SIG-M5 (cell line): ENCODE measurements around the gene STAC.
"Not testable (repeated sequence)": the region's sequence is repeated elsewhere in the genome, so short reads cannot be mapped to it uniquely, and the experiment has no call there.

Experiments
- DNase-seq: peaks from one replicate; lab custom pipeline; 2025; lab: John Stamatoyannopoulos, UW

STAC gene

DNA sequence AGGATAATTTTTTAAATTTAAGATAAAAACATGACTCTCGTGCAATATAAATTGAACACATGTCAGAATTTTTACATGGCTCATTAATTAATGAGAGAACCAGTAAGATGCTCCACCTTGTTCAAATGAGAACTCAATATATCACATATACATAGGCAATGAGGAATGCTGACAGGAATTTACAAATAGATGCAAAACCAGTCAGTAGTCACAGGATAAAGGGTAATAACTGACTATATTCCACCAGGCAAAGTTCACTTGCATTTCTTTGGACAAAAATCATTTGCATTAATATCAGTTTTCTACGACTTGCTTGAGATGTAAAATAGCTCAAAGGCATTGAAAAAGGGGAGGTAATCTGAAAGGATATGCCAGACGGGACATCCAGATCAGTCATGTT lies 139.4 kb downstream of the STAC start:
- no peak for DNase-seq

DNA sequence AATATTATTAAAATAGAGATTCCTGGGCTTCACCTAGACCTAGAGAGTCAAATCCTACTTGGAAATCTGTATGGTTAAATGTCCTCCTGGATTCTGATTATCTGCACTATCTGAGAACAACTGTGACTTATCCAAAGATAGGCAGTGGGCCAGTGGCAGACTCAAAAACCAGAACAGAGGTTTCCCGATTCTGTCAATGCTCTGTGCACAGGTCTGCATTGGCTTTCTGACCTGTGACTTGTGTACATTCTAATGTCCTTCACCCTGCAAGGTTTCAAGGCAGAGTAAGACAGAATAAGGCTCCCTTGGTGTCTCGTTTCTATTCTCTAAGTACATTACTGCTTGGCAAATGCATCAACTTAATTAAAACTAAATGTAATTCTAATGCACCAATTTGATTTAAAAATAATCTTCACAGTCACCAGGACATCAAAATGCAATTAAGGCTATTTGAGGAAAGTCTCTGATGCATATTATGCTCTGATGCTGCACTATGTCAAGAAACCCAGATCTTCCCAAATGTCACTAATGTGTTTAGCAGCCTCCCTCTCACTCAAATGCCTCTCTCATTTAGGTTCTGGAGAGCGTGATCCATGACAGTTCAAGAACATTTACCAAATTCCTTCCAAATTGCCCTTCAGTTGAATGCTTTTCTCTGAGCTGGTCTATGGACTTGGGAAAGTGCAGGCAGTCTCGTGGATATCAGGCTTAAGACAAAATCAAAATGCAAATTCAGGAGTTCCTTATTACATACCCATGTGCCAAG lies 140.1 kb downstream of the STAC start:
- DNase-seq, result no peak

DNA sequence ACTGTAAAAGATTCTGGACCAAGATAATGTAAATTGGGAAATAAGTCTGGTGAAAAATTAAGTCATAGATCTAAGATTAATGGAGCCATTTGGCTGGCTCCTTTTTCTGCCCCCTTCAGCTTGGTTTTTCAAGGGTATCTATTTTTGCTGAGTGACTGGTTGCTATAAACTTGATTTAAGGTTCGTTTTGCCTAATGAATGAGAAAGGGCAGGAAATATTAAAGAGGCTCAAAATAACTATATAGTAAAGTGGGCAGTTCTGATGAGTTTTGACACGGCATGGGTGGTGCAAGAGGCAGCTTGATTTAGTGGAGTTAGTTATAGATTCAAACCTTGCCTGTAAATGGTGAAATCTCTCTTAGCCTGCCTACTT lies 140.7 kb downstream of the STAC start:
- DNase-seq, result no peak

DNA sequence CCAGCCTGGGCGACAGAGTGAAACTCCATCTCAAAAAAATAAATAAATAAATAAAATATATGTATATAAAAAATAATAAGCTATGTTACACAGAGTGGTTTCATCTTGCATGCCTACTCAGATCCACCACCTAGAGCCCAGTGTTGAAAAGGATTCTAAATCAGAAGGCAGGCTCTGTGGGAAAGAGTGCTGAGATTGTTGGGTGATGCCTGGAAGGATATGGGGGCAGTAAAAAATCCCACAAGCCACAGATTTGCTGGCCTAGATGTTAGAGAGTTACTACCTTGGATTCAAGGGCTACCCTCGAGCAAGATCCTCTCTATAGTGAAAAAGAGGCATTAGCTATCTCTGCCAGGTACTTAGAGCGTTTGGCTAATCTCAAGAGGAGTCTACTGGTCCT lies 144.3 kb downstream of the STAC start:
- DNase-seq, result no peak

DNA sequence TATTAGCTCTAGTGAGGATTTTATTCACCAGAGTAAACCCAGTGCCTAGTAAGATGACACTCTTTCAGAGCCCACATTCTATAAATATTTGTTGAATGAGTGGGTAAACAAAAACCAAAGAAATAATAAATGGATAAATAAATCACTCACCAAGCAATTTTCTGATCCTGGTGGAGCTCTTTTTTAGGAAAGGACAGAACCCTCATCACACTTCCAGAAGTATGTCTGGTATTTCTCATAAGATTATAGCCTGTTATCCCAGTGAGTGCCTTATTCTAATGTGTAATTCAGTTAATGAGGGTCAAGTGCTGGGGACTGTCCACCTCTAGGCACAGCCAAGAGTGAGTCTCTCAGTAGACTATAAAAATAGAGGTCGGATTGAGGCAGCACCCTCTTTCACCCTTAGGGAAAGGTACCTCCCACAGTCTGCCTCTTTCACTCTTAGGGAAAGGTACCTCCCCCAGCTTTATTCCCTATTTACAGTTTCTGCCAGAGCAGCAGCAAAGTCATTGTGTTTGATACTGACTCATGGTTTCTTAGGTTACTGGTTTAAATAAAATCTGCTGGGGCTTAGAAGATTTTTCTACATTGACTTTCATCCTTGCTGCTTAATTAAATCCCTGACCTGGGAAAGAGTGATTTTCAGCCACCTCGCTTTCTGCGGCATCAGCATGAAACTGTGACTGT lies 145.0 kb downstream of the STAC start:
- DNase-seq, result no peak

DNA sequence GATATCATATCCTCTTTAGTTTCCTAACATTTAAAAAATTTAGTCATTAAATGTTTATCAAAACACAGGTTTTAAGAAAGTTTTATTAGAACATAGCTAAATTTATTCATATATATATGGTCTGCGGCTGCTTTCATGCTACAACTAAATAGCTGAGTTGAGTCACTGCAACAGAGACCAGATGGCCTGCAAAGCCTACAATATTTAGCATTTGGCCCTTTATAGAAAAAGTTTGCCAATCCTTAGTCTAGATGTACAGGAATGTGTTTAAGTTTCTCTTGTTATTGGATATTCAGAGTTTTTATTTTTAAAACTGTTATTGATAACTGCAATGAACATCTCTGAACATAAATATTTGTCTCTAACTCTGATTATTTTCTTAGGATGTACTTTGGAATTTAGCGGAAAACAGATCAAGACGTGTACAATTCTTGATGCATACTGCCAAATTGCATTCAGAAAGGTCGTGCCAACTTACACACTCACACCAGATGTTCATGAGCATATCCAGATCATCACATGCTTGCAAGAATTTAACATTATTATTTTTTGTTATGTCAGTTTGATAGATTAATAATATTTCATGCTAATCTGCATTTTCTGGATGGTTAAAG lies 157.9 kb downstream of the STAC start:
- no peak for DNase-seq

DNA sequence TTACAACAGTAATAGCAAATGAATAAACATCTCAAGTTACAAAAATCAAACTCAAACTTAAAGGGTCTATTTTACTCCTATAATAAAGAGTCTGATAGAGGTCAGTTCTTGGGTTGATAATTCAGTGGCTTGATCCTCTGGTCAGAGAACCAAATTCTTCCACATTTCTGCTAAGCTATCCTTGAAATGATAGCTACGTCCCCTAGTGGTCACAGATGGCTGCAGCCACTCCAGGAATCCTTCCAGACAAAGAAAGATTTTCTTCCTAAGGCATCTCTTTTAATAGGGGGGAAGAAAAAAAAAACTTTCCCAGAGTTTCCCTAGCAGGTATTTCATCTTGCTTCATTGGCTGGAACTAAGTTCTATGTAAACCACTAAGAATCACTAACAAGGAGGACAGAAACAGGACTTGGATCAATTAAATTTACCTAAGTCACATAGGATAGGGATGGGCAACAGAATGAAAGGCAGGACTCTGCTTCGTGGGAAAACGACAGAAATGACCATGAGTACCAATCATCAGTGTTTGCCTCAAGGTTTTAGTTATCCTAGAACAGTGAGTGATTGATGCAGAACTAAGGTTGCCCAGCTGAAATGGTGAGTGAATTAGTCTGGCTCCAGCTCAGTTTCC lies 160.7 kb downstream of the STAC start:
- no peak for DNase-seq

DNA sequence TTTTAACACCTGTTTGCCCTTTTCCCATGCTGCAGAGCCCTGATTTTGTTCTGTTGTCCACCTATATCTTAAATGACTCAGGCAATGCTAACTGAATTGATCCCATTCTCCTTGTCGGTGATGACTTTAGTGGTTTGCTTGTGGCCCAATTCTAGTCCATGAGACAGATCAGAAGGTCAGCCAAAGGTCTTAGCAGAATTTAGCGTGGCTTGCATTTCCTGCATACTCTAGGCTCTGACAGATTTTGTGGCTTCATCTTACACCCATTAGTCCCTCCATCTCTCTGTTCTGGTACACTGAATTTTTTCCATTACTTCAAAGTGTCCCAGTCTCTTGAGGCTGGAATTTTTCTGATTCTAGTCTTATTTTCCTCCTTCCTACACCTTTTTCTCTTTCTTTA lies 161.9 kb downstream of the STAC start:
- no peak for DNase-seq

DNA sequence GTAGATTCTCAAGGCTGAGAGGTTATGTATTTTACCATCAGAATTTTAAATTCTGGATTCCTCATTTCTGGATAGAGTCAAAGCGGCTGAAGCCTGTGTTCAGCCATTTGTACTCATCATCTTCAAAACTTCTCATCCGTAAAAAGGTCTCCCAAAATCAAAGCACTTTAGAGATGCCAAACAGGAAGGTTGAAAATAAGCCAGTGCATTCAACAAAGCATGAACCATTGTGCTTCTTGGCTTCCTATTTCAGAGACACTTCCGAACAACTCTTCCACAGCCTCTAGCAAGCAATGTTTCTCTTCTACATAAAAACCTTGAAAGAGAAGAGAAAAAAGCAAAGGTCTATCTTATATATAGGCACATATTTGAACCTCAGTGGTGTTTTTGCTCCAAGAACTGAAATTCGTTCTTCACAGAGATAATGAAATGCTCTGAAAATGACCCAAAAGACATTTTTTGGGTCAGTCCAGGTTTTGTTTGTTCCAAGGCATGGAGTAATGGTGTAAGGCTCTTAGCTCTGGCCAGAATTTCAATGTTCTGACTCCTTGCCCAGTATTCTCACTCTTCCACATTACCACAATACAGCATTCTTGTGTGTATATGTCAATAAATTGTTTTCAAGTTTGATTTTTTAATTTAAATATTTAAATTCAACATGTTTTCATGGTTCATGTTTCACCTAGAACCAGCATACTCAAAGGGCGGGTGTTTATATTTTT lies 163.1 kb downstream of the STAC start:
- DNase-seq, result no peak

DNA sequence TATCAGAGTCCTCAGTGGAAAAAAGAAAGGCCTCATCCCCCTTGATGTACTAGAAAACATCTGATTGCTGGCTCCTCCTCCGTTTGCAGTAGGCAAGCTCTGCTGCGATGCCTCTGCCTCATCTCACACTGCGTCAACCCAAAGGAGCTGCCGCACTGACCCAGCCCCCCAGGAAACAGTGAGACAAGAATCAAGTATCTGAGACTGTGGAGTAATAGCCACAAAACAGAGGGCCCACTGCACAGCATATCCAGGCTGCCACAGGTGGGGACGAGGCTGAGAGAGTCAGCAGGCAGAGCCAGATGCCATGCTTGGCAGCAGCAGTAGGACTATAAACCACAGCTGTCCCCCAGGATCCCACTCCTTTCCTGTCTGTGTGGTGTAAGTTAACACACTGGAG lies 165.9 kb downstream of the STAC start:
- DNase-seq, result no peak

DNA sequence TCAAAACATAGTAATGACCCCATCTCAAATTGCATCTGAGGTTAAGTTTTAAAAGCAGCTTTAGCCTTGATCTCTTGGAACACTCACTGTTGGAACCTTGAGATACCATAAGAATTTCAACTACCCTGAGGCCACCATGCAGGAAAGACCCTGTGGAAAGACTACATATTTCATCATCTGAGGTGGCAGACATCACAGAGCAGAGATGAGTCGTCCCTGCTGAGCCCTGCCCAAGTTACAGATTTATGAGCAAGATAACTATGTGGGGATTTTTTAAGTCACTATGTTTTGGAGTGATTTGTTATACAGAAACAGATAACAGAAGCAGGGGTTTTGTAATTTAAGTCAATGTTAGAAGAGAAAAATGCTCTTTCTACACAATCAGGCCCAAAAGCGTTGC lies 168.4 kb downstream of the STAC start:
- DNase-seq, result no peak

DNA sequence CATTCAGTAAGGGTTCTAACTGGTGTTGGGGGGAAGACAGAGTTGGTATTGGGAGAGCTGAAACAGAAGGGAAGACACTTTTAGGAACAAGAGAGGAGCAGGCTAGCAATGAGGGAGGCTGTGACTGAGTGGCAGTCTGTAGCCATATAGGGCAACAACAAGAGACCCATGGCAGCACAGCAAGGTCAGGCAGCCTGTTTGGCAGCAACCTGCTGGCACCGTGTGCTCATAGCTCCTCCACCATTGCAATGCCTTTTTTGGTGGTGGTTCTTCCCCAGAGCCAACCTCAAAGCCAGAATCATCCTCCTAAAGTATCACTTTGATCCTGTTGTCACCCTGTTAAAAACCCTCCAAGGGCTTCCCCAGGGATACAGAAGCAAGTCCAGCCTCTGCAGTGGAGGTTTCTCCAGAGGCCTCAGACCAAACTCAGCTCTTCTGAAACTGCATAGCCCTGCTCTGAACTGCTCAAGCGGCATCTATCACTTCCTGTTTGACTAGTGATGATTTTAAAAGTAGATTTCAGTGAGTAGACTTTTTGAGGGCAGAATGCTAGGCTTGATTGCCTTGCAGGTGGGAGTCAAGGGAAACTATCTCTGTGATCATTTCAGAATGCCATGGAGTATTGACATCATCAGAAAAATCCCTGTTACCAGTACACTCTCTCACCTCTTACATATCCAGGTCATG lies 176.9 kb downstream of the STAC start:
- DNase-seq, result no peak

DNA sequence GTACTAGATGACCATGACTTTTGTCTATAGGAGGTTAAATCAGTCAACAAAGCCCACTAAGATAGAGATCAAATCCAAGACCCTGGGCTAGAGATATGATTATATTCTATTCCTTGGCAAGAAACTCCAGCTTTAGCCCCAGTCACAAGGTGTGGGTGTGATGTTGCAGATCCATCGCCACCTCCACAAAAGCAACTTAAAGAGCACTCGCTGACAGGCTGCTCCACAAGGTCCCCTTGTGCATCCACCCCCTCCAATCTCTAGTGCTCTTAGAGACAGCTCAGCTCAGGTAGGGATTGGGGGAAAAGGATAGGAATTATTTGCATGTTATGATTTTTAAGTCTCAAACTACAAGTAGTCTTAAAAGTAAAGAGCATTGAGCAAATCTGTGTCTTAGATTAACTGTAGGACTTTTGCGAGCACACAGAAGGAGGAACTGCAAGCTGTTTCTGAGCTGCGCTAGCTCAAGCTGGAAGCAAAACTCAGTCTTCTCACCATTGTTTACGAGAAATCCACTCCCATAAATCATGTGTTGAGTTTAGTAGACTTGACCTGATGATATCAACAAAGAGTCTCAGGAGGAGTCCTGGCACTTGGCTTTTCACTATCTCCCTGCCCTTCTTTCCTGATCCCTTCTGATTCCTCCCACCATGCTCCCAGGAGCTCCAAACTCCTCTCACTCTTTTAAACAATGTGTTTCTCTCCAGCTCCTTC lies 177.6 kb downstream of the STAC start:
- DNase-seq, result no peak

DNA sequence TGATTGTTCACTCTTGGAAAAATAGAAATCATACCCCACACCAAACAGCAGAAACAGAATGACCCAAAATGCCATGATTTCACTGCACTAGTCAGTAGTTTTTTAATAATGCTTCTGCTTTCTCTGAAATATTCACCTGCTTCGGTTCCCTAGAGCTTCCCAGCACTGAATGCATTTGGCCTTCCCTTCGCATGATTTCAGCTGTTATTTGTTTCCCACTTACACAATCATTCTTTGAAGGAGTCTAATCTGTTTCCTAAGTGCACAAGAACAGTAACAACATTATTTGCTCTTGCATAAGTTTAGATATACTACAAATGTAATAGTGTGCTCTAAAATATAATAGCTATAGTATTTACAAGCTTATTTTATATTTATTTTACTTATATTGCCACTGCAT lies 178.7 kb downstream of the STAC start:
- no peak for DNase-seq

DNA sequence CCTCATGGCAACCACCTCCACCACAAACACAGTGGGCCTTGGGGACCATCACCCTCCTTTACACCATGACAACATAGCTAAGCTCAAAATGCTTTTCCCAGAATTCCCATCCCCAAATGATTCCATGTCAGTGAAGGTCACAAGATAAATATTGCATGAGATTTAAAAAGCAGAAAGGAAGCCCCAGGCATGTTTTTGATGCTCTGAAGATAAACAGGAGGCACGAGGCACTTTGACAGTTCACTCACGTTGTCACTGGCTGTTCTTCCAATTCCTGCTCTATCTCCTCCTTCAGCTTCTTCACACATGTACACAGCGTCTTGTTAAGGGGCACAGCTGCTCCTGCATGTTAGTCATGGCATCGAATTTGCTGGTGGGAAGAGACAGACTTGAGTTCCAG lies 180.4 kb downstream of the STAC start:
- no peak for DNase-seq

DNA sequence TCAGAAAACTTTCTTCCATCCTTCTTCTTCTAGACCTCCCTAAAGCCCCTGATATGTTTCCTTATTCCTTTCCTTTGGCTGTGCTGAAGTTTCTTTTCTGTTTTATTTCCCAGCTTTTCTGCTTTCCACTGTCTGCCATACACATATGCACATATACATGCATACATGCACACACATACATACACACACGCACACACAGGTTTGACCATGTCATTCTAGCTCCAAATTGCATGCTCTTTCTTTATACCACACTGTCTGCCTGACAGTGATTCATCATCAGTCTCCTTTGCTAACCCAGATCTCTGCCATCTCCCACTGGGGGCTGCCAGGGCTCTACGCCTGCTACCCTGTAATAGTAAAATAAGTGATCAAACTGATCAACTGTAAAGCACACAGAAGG lies 181.3 kb downstream of the STAC start:
- DNase-seq, result no peak

DNA sequence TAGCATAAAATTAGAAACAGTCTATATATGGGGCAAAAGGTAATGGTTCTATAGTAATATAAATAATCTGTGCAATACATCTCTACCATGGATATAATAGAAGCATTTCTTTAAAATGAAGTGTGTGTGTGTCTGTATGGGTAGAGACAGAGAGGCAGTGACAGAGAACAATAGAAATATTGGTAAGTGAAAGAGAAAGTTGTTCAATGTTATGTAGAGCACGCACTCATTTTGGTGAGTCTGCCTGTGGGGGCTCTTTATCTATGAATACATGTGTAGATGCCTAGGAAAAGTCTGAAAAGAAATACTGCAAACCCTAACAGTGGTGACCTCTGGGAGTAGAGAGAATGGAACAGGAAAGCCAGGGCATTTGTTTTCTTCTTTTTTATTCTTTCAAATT lies 182.6 kb downstream of the STAC start:
- DNase-seq, result no peak

DNA sequence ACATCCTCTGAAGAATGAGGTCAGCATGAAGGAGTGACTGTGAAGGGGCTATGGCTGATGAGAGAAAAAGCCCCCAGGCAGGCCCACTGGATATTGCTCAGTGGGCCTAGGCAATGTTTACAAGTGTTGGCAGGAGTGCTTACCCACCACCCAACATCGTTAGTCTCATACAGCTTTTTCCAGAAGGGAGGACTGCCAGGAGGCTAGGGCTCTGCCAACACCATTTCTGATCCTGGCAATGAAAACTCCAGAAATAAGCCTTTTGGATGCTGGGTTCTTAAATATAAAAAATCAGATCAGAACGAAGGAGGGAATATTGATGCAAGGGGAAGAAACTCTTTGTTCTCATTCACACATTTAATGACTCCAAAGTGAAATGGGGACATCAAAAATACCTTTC lies 194.9 kb downstream of the STAC start:
- no peak for DNase-seq

DNA sequence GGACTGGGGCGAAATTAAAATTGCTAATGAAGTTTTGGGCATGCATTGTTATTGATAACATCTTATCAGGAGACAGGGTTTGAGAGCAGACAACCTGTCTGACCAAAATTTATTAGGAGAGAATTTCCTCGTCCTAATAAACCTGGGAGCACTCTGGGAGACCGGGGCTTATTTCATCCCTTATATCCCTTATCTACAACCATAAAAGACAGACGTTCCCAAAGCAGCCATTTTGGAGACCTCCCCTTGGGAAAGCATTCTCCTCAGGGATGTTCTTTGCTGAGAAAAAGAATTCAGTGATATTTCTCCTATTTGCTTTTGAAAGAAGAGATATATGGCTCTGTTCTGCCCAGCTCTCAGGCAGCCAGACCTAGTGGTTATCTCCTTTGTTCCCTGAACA lies 198.1 kb downstream of the STAC start:
- not testable (repeated sequence) for DNase-seq

DNA sequence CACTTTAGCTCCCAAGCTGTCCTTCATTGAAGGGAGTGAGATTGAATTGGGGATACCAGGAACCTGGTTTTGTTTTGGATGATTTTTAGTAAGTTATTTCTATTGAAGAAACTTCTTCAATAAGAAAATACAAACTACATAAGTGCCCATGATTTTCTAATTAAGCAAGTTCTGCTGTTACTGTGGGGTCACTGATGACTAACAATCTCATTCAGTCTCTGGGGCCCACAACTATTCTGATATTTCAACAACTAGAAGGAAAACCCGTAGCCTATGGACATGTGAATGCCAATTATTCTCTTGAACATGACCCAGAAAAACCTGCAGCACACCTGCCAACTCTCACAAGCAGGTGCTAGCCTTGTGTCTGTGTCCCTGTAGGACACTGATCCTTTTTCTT lies 199.4 kb downstream of the STAC start:
- DNase-seq, result no peak

DNA sequence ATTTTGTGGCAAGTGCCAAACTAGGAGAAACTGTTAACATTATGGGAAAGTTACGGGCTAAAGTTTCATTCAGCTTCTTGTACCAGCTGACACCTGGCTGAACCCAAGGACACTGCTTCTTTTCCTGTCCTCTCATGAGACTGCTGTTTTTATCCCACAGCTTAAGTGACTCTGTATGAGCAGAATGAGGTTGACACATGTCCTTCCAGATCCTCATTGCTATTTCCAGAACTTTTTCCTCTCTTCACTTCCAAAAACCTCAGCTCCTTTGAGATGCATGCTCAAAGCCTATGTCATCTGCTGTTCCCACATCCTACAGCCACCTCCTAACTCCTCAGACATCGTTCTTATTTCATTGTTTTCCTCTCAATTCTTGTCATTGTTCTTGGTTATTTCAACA lies 200.4 kb downstream of the STAC start:
- DNase-seq, result no peak
